NT2/D1 (cell line): ENCODE measurements around the gene PLXNA3.
A peak's percentile ranks its signal among the peaks of the same experiment; 100 is the strongest.

ENCODE experiments used
- DNase-seq: peaks from one replicate; pipeline ENCODE4 v3.0.0-alpha.2; 2011; ENCODE audit warnings: low read depth, low spot score
- H3K27me3 ChIP-seq: 2 replicates; pipeline ENCODE4 v1.6.0; 2011; ENCODE audit warnings: mild to moderate bottlenecking; ENCODE audit not compliant: insufficient read length, insufficient read depth
- H3K36me3 ChIP-seq: 2 replicates; pipeline ENCODE4 v1.6.1; 2011; ENCODE audit warnings: mild to moderate bottlenecking, low read length, mixed read lengths; ENCODE audit not compliant: insufficient read depth, insufficient read length
- H3K4me1 ChIP-seq: 2 replicates; pipeline ENCODE4 v1.5.1; 2011; ENCODE audit not compliant: insufficient read depth, insufficient read length
- H3K4me3 ChIP-seq: 2 replicates; pipeline ENCODE4 v1.5.1; 2011; ENCODE audit warnings: low read depth; ENCODE audit not compliant: insufficient read length
- H3K9ac ChIP-seq: 2 replicates; pipeline ENCODE4 v1.6.0; 2011; ENCODE audit warnings: low read depth; ENCODE audit not compliant: insufficient read length
- H3K9me3 ChIP-seq: 2 replicates; pipeline ENCODE4 v1.5.1; 2011; ENCODE audit warnings: mild to moderate bottlenecking, low read length; ENCODE audit not compliant: insufficient read depth
- SUZ12 ChIP-seq: IDR thresholded peaks from 2 replicates; pipeline ENCODE4 v1.6.1; 2011; ENCODE audit not compliant: insufficient read length, insufficient read depth; ENCODE audit errors: extremely low read depth
- YY1 ChIP-seq: IDR thresholded peaks from 2 replicates; pipeline ENCODE4 v1.6.1; 2011; ENCODE audit not compliant: insufficient read length, insufficient read depth
- ZNF274 ChIP-seq: IDR thresholded peaks from 2 replicates; pipeline ENCODE4 v1.6.1; 2011; ENCODE audit warnings: mild to moderate bottlenecking, low read depth, low read length

Gene PLXNA3

DNA sequence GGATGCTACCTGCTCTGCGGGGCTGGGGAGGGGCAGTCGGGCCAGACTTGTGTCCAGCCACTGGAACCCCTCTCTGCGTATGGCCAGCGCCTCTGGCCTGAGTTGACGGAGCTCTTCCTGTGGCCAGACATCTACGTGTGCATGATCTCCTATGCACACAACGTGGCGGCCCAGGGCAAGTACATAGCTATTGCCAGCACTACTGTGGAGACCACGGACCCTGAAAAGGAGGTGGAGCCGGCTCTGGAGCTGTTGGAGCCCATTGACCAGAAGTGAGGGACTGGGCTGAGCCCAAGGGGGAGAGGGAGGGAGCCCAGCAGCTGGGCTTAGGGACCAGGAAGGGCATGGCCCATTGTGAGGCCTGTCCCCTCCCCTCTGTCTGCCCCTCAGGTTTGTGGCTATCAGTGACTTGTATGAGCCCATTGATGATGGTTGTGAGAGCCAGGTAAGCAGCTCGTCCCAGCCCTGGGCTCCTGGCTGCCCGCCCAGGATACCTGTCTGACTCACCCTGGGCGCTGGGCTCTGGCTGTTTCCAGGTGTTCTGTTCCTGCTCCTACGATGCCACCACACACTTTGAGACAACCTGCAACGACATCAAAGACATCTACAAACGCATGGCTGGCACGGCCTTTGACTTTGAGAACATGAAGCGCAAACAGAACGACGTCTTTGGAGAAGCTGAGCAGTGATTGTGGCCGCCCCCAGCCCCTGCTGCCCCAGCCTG is 15.9 kb upstream of the PLXNA3 start:
- TF ChIP-seq ZNF274 (no peak), SUZ12 (no peak), YY1 (no peak)
- DNase-seq = no peak
- no peak overlapping the region for H3K9ac ChIP-seq
- H3K4me1 ChIP-seq = no peaks in the 10 kb centered on the region
- H3K4me3 ChIP-seq = no peak overlapping the region
- no peaks in the 10 kb centered on the region for H3K27me3 ChIP-seq
- no peaks in the 10 kb centered on the region for H3K9me3 ChIP-seq
- peaks cover 58% of the 10 kb centered on the region for H3K36me3 ChIP-seq

DNA sequence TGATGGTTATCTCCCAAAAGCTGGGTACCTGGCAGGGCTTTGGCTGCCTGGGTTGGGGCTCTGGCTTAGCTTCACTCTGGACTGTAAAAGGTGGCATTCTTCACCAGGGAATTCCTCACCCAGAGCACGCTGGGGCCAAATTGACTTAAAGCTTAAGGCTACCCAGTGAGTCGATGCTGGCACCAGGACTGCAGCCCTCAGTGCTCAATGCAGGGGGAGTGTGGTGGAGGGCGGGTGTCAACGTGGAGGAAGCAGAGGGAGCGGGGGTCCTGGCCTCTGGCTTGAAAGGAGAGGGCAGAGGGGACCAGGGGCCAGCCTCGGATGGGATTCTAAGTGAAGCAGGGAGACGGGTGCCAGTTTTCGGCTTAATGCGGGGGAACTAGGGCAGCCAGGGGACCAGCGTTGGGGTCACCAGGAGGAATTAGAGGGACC is 14.6 kb upstream of the PLXNA3 start:
- Histone ChIP-seq H3K27me3 (no peaks in the 10 kb centered on the region), H3K9me3 (no peaks in the 10 kb centered on the region), H3K4me1 (no peaks in the 10 kb centered on the region), H3K9ac (peak overlapping the region; percentile 10), H3K36me3 (peaks cover 58% of the 10 kb centered on the region), H3K4me3 (no peak overlapping the region)
- TF ChIP-seq SUZ12 = no peak
- TF ChIP-seq YY1 = no peak
- no peak for TF ChIP-seq ZNF274
- no peak for DNase-seq

DNA sequence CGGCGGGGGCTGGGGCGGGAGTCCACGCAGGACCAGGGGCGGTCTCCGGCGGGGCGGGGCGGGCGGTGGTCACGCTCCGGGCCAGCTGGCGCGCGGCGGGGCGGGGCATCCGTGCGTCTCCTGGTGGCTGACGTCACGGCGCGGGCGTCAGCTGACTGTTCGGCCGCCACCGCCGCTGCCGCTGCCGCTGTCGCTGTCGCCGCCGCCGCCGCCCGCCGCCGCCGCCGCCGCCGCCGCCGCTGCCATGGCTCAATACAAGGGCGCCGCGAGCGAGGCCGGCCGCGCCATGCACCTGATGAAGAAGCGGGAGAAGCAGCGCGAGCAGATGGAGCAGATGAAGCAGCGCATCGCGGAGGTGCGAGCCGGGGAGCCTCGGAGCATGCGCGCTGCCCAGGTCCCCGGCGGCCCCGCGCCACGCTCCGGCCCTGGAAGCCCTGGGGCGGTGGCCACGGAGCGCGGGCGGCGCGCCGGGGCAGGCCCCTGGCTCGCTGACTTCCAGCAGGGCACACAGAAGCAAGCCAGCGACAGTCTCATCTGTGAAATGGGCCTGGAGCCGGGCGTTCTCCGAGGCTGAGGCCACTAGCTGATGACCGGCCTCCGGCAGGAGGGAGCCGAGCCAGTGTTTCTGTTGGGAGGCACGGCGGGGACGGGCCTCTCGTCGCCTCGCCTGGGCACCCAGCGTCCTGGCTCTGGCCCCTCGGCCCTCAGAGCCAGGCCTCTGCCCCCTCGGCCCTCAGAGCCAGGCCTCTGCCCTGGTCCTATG is 13.9 kb upstream of the PLXNA3 start, which contains the start of gene FAM50A:
Gene FAM50A, plus strand, starts transcription at position 150 of the 763 bp plus-strand sequence. Its CDS starts 95 bp downstream, at position 245.
- H3K36me3 ChIP-seq = peaks cover 58% of the 10 kb centered on the region
- peak within 1 kb of the TSS; percentile 80 for H3K9ac ChIP-seq
- TF ChIP-seq ZNF274 (no peak), YY1 (no peak), SUZ12 (no peak)
- DNase-seq = no peak
- no peaks in the 10 kb centered on the region for H3K27me3 ChIP-seq
- peak within 1 kb of the TSS; percentile 28 for H3K4me3 ChIP-seq
- H3K9me3 ChIP-seq = no peaks in the 10 kb centered on the region
- no peaks in the 10 kb centered on the region for H3K4me1 ChIP-seq

DNA sequence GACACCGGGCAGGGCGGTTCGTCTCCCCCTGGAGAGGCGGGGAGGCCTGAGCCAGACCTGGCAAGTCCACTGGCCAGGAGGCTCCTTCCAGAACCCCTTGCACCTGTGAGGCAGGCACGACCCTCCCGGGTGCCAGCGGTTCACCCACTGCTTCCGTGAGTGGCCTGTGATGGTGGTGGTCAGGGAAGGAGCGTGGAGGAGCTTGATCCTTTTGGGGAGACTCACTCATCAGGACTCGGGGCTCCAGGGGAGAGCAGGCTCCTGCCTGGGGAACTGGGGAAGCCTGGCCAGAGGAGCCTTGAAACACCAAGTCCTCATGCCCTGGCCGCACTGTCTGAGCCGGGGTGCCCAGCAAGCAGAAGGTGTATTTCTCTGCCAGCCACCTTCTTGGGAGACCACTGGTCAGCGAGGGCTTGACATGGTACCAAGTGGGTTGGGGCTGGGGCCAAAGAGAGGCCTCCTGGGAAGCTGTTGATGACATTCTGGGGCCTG is 13.3 kb upstream of the PLXNA3 start:
- Histone ChIP-seq H3K4me1 (no peaks in the 10 kb centered on the region), H3K9ac (peak overlapping the region; percentile 80), H3K36me3 (peaks cover 59% of the 10 kb centered on the region), H3K27me3 (no peaks in the 10 kb centered on the region), H3K9me3 (no peaks in the 10 kb centered on the region), H3K4me3 (peak overlapping the region; percentile 28)
- no peak for DNase-seq
- TF ChIP-seq YY1 (no peak), ZNF274 (no peak), SUZ12 (no peak)

DNA sequence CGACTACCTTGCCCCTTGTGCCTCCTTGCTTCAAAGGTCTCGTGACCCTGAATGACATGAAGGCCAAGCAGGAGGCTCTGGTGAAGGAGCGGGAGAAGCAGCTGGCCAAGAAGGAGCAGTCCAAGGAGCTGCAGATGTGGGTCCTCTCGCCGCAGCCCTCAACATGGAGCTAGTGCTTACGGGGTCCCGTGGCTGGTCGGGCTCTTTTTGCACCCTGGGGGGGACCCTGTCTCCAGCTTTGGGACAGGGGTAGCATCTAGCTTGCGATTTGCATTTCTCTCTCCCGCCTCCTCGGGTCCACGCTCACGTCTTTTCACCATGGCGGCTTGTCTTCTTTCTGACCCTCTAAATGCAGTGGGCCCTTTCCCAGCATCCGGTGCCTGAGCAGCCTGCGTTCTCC is 12.3 kb upstream of the PLXNA3 start:
- H3K9me3 ChIP-seq = no peaks in the 10 kb centered on the region
- H3K4me3 ChIP-seq = no peak overlapping the region
- no peak for DNase-seq
- H3K4me1 ChIP-seq = no peaks in the 10 kb centered on the region
- H3K9ac ChIP-seq = no peak overlapping the region
- peaks cover 57% of the 10 kb centered on the region for H3K36me3 ChIP-seq
- H3K27me3 ChIP-seq = no peaks in the 10 kb centered on the region
- TF ChIP-seq SUZ12 (no peak), ZNF274 (no peak), YY1 (no peak)

DNA sequence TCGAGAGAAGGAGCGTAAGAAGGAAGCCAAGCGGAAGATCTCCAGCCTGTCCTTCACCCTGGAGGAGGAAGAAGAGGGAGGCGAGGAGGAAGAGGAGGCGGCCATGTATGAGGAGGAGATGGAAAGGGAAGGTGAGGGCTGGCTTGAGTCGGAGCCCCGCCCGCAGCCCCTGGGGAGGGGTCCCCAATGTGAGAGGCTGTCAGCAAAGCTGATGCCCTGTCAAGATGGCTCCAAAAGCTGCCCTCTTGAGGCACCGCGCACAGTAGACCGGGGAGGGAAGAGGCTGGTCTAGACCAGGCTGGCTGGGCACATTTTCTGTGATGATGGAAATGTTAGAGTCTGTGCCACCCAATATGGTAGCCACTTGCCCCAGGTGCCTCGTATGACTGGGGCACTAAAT is 11.7 kb upstream of the PLXNA3 start:
- no peaks in the 10 kb centered on the region for H3K9me3 ChIP-seq
- no peaks in the 10 kb centered on the region for H3K4me1 ChIP-seq
- TF ChIP-seq YY1 (no peak), SUZ12 (no peak), ZNF274 (no peak)
- no peaks in the 10 kb centered on the region for H3K27me3 ChIP-seq
- H3K36me3 ChIP-seq = peaks cover 54% of the 10 kb centered on the region
- no peak overlapping the region for H3K9ac ChIP-seq
- no peak overlapping the region for H3K4me3 ChIP-seq
- no peak for DNase-seq

DNA sequence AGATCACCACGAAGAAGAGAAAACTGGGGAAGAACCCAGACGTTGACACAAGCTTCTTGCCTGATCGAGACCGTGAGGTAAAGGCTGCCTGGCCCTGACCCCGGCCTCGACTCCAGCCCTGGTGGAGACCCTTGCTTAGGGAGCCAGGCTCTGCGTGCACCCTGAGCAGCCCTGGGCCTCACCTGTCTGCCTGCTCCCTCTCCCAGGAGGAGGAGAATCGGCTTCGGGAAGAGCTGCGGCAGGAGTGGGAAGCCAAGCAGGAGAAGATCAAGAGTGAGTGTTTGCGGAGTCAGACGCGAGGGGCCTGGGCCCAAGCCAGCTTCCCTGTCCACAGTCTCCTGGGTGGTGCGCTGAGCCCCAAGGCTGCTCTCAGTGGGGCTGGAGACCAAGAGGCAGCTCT is 9.6 kb upstream of the PLXNA3 start:
- H3K36me3 ChIP-seq = peaks cover 43% of the 10 kb centered on the region
- H3K4me1 ChIP-seq = no peaks in the 10 kb centered on the region
- H3K27me3 ChIP-seq = no peaks in the 10 kb centered on the region
- DNase-seq = no peak
- H3K9ac ChIP-seq = no peak overlapping the region
- no peaks in the 10 kb centered on the region for H3K9me3 ChIP-seq
- TF ChIP-seq ZNF274 (no peak), SUZ12 (no peak), YY1 (no peak)
- no peak overlapping the region for H3K4me3 ChIP-seq
